ENCODE results near the gene PPP1R15B.

The PPP1R15B gene

DNA sequence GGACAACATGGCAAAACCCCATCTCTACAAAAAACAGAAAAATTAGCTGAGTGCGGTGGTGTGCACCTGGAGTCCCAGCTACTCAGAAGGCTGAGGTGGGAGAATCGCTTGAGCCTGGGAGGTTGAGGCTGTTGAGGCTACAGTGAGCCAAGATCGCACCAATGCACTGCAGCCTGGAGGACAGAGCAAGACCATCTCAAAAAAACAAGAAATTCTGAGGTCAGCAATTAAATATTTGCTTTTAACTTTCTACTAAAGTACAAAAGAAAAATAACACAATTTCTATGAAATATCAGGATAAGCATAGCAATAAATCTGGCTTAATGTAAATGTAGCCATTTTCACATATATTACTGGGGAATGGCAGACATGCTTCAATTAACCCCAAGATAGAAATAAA is 9.9 kb downstream of the PPP1R15B start:
- DNase-seq (ENCODE audit: low spot score): no peak
- FAIRE-seq: no peak

GRCh38 chr1:204400882-204401510 is 10.6 kb downstream of the PPP1R15B start:
- FAIRE-seq: no peak
- DNase-seq (ENCODE audit: low spot score): no peak

DNA sequence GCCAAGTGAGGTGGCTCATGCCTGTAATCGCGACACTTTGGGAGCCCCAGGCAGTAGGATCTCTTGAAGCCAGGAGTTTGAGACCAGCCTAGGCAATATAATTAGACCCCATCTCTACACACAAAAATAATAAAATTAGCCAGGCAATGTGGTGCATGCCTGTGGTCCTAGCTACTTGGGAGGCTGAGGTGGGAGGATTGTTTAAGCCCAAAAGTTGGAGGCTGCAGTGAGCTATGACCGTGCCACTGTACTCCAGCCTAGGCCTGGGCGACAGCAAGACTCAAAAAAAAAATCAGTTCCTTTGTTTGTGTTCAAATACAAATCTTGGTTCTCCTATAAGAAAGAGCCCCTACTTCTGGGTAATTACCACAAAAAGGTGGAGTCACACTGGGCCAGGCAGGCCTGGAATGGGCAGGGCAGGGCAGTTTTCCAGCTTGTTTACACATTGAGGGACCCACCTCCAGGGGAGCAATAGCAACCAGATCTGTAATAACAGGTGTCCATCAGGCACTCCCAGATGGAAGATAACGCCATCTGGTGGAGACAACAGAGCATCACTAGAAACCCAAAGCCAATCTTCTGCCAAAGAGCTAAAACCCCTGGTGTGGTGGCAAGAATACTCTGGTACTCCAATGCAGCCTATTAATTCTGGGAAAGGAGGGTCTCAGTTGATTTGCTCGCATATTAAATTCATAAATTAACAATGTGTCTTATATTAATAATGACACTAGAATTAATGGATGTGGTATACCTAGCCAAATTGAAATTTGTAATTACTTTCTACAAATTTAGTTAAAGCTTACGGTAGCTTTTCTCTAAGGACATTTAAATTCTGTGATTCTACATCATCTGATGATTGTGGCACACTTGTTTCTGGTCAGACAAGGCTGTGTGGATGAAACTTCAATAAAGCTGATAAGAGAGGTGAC is 13.2 kb downstream of the PPP1R15B start:
- peak; percentile 66 for FAIRE-seq
- DNase-seq (ENCODE audit: low spot score): peak; percentile 82

DNA sequence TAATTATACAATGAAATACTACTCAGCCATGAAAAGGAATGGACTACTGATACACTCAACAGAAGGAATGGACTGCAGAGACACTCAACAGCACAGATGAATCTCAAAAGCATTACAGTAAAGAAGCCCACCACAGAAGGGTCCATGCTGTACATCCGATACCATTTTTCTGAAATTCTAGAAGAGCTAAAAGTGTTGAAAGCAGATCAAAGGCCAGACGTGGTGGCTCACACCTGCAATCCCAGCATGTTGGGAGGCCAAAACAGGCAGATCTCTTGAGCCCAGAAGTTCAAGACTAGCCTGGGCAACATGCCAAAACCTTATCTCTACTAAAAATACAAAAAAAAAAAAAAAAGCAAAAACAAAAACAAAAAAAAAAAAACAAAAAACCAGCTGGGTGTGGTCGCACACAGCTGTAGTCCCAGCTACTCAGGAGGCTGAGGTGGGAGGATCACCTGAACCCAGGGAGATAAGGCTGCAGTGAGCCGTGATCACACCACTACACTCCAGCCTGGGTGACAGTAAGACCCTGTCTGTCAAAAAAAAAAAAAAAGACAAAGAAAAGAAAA is 15.5 kb downstream of the PPP1R15B start:
- FAIRE-seq: no peak
- DNase-seq (ENCODE audit: low spot score): no peak

DNA sequence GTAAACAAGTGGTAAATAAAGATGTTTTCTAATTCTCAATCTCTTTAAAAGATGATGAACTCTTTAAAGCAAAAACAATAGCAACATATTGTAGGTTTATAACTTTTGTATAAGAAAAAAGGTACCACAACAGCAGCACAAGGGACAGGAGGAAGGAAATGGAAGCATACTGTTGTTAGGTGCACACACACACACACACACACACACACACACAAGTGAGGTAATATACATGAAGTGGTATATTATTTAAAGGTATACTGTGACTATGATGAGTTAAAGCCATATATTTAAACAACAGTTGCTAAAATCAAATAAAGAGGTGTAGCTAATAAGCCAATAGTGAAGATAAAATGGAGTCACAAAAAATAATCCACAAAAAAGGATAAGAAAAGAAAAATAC is 20.0 kb downstream of the PPP1R15B start:
- FAIRE-seq: no peak
- no peak for DNase-seq (ENCODE audit: low spot score)

DNA sequence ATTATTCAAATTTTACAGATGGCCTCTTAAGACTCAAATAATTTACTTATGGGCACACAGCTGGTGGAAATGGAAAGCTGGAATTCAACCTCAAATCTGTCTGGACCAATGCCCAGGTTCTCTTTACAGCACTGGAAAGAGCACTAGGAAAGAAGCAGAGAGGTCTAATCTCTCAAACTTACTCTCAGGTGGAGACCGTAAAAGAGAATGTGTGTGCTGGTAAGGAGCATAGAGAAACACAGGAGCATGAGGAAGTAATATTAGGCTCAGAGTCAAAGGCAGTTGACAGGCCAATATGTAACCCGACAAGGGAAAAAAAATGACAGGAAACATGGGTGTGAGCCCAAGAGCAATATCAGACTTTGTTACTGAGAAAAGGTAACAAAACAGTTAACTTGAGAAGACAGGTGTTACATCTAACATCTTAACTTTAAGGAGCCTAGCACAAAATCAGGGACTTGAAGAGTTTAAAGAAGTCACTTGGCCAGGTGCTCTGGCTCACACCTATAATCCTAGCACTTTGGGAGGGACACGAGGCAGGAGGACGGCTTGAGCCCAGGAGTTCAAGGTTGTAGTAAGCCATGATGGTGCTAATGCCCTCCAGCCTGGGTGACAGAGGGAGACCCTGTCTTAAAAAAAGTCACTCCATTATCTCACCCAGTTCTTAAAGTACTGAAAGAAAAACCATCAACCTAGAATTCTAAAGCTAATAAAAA is 20.7 kb downstream of the PPP1R15B start:
- DNase-seq (ENCODE audit: low spot score) (no peak), FAIRE-seq (no peak)

- no peak for DNase-seq (ENCODE audit: low spot score)
- FAIRE-seq: no peak
These were observed 25.9 kb downstream of the PPP1R15B start for GRCh38 chr1:204385727-204386126.

DNA sequence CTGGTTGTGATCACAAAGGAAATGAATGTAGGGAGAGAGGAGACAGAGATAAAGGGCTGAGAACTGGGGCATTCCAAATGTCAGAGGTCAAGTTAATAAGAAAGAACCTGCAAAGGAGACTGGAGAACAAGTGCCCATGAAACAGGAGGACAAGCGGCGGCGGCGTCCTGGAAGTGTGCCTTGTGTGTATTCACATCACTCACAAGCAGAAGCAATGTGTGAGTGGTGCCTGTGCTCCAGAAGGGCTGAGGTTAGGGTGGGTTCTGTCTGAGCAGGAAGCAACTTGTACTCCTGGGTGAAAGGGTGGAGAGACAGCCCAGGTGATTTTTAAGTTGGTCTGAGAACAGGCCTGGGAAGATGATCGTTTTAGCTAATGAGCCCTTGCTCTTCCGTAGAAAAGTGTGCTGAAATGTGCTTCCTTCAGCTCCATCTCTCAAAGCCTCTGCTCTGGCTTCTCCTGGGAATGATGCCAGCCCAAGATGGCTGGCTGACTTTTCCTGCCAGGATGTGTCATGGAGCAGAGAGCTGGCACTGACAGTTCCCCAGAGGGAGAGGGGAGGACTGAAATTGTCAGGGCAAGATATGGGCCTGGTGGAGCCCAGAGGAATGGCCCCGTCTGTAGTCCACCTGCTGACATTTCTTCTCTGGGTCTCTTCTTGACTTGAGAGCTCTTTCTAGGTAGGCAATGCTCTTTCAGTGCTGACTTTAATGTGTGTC is 26.8 kb downstream of the PPP1R15B start:
- FAIRE-seq (peak; percentile 45), DNase-seq (ENCODE audit: low spot score) (peak; percentile 53)

- DNase-seq (ENCODE audit: low spot score) (no peak), FAIRE-seq (no peak)
These were observed 28.3 kb downstream of the PPP1R15B start for GRCh38 chr1:204383163-204383904.

DNA sequence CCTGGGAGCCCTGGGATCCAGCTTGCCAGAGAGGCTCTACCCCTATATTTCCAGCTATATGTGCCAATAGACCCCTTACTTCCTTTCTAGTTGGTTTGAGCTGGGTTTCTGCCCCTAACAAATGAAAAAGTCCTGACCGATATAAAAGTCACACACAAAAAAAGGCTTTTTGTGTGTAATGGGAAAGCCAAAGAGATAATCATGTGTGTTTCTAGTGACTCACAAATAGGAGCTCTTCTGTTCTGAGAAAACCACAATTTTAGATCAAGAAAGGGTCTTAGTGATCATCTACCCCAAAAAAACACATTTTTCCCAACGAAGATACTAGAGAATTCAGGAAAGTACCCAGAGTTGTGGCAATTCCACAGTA is 28.9 kb downstream of the PPP1R15B start:
- DNase-seq (ENCODE audit: low spot score) (no peak), FAIRE-seq (no peak)

GRCh38 chr1:204380293-204380831 is 31.3 kb downstream of the PPP1R15B start:
- no peak for DNase-seq (ENCODE audit: low spot score)
- no peak for FAIRE-seq

DNA sequence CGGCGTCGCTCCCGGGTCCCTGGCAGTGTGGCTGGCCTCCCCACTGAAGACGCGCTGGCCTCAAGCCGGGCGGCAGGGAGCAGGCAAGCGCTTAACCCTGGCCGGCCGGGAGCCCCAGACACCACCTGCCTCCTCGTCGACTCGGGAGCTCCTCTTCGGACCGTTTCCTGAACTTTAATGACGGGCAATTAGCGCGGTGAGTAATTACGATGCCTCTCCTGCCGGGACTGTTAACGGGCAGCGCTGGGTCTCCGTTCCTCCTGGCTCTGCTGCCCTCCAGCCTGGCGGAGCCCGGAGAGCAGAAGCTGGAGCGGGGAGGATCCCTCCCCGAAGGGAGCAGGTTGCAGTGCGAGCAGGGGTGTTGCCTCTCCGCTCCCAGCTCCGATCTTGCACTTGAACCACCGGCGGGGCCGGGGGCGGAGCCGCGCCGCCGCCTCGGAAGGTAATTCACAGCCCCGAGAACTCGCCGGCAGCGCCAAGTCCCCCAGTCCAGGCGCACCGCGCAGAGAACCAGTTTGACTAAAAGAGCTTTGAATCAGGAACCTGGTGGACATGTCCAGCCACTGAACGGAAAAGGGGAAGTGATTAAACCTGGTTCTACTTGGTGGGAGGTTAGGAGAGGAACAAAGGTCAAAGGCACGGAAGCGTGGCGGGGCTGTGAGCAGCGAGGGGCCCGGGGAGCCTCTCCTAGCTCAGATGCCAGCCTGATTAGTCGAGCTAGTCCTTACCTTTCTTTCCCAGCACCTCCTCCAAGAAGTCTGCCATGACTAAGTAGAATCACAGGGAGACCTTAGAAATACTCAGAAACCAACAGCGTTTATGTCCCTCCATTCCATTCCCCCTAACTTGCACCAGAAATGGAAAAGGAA is 33.6 kb downstream of the PPP1R15B start:
- DNase-seq (ENCODE audit: low spot score) (peak; percentile 90), FAIRE-seq (peak; percentile 86)

GRCh38 chr1:204376919-204377799 is 34.5 kb downstream of the PPP1R15B start:
- DNase-seq (ENCODE audit: low spot score) (peak; percentile 92), FAIRE-seq (peak; percentile 88)

- DNase-seq (ENCODE audit: low spot score) (no peak), FAIRE-seq (no peak)
These were observed 35.2 kb downstream of the PPP1R15B start for GRCh38 chr1:204376465-204376864.

- FAIRE-seq (no peak), DNase-seq (ENCODE audit: low spot score) (no peak)
These were observed 37.7 kb downstream of the PPP1R15B start for GRCh38 chr1:204373911-204374310.

- DNase-seq (ENCODE audit: low spot score): no peak
- no peak for FAIRE-seq
These were observed 41.4 kb downstream of the PPP1R15B start for GRCh38 chr1:204370176-204370575.

- DNase-seq (ENCODE audit: low spot score) (no peak), FAIRE-seq (no peak)
These were observed 42.5 kb downstream of the PPP1R15B start for GRCh38 chr1:204368996-204369726.

Measured in RCC 7860 (cell line).